H9 (cell line): ENCODE measurements around the gene BIRC3. TPM values are rescaled to one million over a fixed set of nuclear protein-coding genes. Genes with fewer than 3 reads are reported as not detected.
"Not testable (repeated sequence)": the region's sequence is repeated elsewhere in the genome, so short reads cannot be mapped to it uniquely, and the experiment has no call there.

Experiments used
- DNase-seq: peaks from one replicate; pipeline ENCODE4 v3.0.0-alpha.2; 2017
- H2AFZ ChIP-seq: one replicate; pipeline ENCODE4 v1.6.1; 2013; ENCODE audit warnings: mild to moderate bottlenecking, low read length, control low read depth, moderate library complexity
- H2AK5ac ChIP-seq: 2 replicates; pipeline ENCODE4 v1.6.1; 2013; ENCODE audit warnings: low read length, control low read depth, mixed read lengths; ENCODE audit not compliant: insufficient read length
- H2BK120ac ChIP-seq: one replicate; pipeline ENCODE4 v1.6.1; 2013; ENCODE audit warnings: low read depth, mild to moderate bottlenecking, low read length, control low read depth, inconsistent platforms; ENCODE audit not compliant: poor library complexity, severe bottlenecking
- H2BK12ac ChIP-seq: 2 replicates; pipeline ENCODE4 v1.6.1; 2013; ENCODE audit warnings: low read length, control low read depth, mixed read lengths, low read depth; ENCODE audit not compliant: insufficient read length
- H2BK15ac ChIP-seq: 2 replicates; pipeline ENCODE4 v1.6.1; 2013; ENCODE audit warnings: low read depth, low read length, control low read depth
- H2BK20ac ChIP-seq: one replicate; pipeline ENCODE4 v1.6.1; 2013; ENCODE audit warnings: low read depth, mild to moderate bottlenecking, low read length, control low read depth, inconsistent platforms; ENCODE audit not compliant: poor library complexity, severe bottlenecking
- H2BK5ac ChIP-seq: 2 replicates; pipeline ENCODE4 v1.6.1; 2013; ENCODE audit warnings: low read length, control low read depth, mixed read lengths; ENCODE audit not compliant: insufficient read length
- H3K14ac ChIP-seq: 2 replicates; pipeline ENCODE4 v1.6.1; 2013; ENCODE audit warnings: low read length, control low read depth; ENCODE audit not compliant: insufficient read depth
- H3K18ac ChIP-seq: 2 replicates; pipeline ENCODE4 v1.6.1; 2013; ENCODE audit warnings: low read depth, mild to moderate bottlenecking, mixed read lengths, low read length, control low read depth; ENCODE audit not compliant: insufficient read length
- H3K23ac ChIP-seq: 2 replicates; pipeline ENCODE4 v1.6.1; 2013; ENCODE audit warnings: low read length, control low read depth, mixed read lengths, low read depth; ENCODE audit not compliant: insufficient read length
- H3K23me2 ChIP-seq: 2 replicates; pipeline ENCODE4 v1.6.1; 2013; ENCODE audit warnings: low read depth, mild to moderate bottlenecking, mixed read lengths, low read length, control low read depth; ENCODE audit not compliant: insufficient read length, poor library complexity, severe bottlenecking
- H3K27ac ChIP-seq: 2 replicates; pipeline ENCODE4 v1.5.1; 2013; ENCODE audit warnings: low read length, control low read depth, mixed read lengths, low read depth; ENCODE audit not compliant: insufficient read length
- H3K27me3 ChIP-seq: 2 replicates; pipeline ENCODE4 v1.6.1; 2013; ENCODE audit warnings: low read length, control low read depth, inconsistent platforms; ENCODE audit not compliant: insufficient read depth
- H3K4ac ChIP-seq: 2 replicates; pipeline ENCODE4 v1.6.1; 2013; ENCODE audit warnings: low read depth, mild to moderate bottlenecking, control low read depth, inconsistent platforms, low read length, moderate library complexity
- H3K4me1 ChIP-seq: 2 replicates; pipeline ENCODE4 v1.6.1; 2013; ENCODE audit warnings: low read length, control low read depth, inconsistent platforms; ENCODE audit not compliant: insufficient read depth
- H3K4me2 ChIP-seq: 2 replicates; pipeline ENCODE4 v1.6.1; 2013; ENCODE audit warnings: low read length, control low read depth, mixed read lengths; ENCODE audit not compliant: insufficient read length, insufficient read depth
- H3K56ac ChIP-seq: 2 replicates; pipeline ENCODE4 v1.6.1; 2013; ENCODE audit warnings: low read depth, mild to moderate bottlenecking, mixed read lengths, low read length, control low read depth; ENCODE audit not compliant: insufficient read length
- H3K79me1 ChIP-seq: 2 replicates; pipeline ENCODE4 v1.6.1; 2013; ENCODE audit warnings: low read depth, mild to moderate bottlenecking, moderate library complexity, low read length, control low read depth, inconsistent platforms; ENCODE audit not compliant: insufficient read depth, poor library complexity, severe bottlenecking
- H3K79me2 ChIP-seq: 2 replicates; pipeline ENCODE4 v1.6.1; 2013; ENCODE audit warnings: low read length, control low read depth, inconsistent platforms; ENCODE audit not compliant: insufficient read depth
- H3K9ac ChIP-seq: 2 replicates; pipeline ENCODE4 v1.6.1; 2013; ENCODE audit warnings: low read length, control low read depth, mixed read lengths; ENCODE audit not compliant: insufficient read length; ENCODE audit errors: extremely low read depth
- H3K9me3 ChIP-seq: one replicate; pipeline ENCODE4 v1.6.1; 2013; ENCODE audit warnings: low read depth, low read length, inconsistent platforms; ENCODE audit not compliant: control insufficient read depth
- H3T11ph ChIP-seq: one replicate; pipeline ENCODE4 v1.6.1; 2013; ENCODE audit warnings: mild to moderate bottlenecking, low read length, control low read depth, inconsistent platforms
- H4K20me1 ChIP-seq: one replicate; pipeline ENCODE4 v1.6.1; 2013; ENCODE audit not compliant: control insufficient read depth, insufficient read length, insufficient read depth
- H4K5ac ChIP-seq: 2 replicates; pipeline ENCODE4 v1.6.1; 2013; ENCODE audit warnings: low read depth, mild to moderate bottlenecking, mixed read lengths, low read length, control low read depth; ENCODE audit not compliant: insufficient read length
- H4K8ac ChIP-seq: replicated peaks from 2 replicates; pipeline ENCODE4 v1.6.1; 2013; ENCODE audit warnings: low read length, control low read depth, mixed read lengths, low read depth; ENCODE audit not compliant: insufficient read length
- H4K91ac ChIP-seq: 2 replicates; pipeline ENCODE4 v1.6.1; 2013; ENCODE audit warnings: low read depth, mild to moderate bottlenecking, moderate library complexity, mixed read lengths, low read length, control low read depth; ENCODE audit not compliant: insufficient read length
- H3K27ac Mint-ChIP-seq, 3 experiments: 2 replicates in 2 of 3; 3 replicates in 1 of 3; pipeline ENCODE4 v1.8.0; 2020 to 2021; ENCODE audit warnings: mixed read lengths in 3 of 3, mild to moderate bottlenecking in 1 of 3, moderate library complexity in 1 of 3
- H3K27me3 Mint-ChIP-seq: 2 replicates; pipeline ENCODE4 v1.8.0; 2021; ENCODE audit warnings: low read depth, mild to moderate bottlenecking, moderate library complexity, mixed read lengths
- H3K36me3 Mint-ChIP-seq, 3 experiments: 2 replicates in 2 of 3; 3 replicates in 1 of 3; pipeline ENCODE4 v1.8.0; 2020 to 2021; ENCODE audit warnings: low read depth in 3 of 3, mixed read lengths in 3 of 3; ENCODE audit not compliant: insufficient read depth in 1 of 3
- H3K4me1 Mint-ChIP-seq, 2 experiments: 2 replicates each; pipeline ENCODE4 v1.8.0; 2020; ENCODE audit warnings: mixed read lengths in 2 of 2
- H3K4me3 Mint-ChIP-seq, 2 experiments: 2 replicates in 1 of 2; 3 replicates in 1 of 2; pipeline ENCODE4 v1.8.0; 2020 to 2021; ENCODE audit warnings: mild to moderate bottlenecking in 2 of 2, mixed read lengths in 2 of 2, moderate library complexity in 1 of 2
- H3K9me3 Mint-ChIP-seq, 2 experiments: 2 replicates in 1 of 2; 3 replicates in 1 of 2; pipeline ENCODE4 v1.8.0; 2020; ENCODE audit warnings: mild to moderate bottlenecking in 2 of 2, mixed read lengths in 2 of 2, moderate library complexity in 1 of 2
- WGBS: extraction: QIAGEN DNeasy Blood & Tissue Kit; methylation state at CpG from one replicate; pipeline ENCODE4 v1.1.7; 2013; ENCODE audit warnings: missing lambda C conversion rate, low lambda C conversion rate, mixed read lengths; ENCODE audit not compliant: insufficient read length; ENCODE audit errors: extremely low coverage; 5-methylcytosine and 5-hydroxymethylcytosine counted together
- total RNA-seq: library from RNA; stranded (reverse); gene quantifications from 2 replicates; pipeline ENCODE4 v1.2.1, GENCODE V29; 2021

BIRC3 gene
- total RNA-seq, 1 experiment from 2014 or later, result 0.04 TPM

DNA sequence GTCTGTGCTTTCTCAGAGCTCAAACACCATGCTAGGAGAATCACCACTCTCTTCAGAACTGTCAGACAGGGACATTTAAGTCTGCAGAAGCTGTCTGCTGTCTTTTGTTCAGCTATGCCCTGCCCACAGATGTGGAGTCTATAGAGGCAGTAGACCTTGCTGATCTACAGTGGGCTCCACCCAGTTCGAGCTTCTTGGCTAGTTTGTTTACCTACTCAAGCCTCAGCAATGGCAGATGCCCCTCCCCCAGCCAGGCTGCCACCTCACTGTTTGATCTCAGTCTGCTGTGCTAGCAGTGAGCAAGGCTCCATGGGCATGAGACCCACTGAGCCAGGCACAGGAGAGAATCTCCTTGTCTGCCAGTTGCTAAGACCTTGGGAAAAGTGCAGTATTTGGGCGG, 16.4 kb upstream of the BIRC3 start:
- not testable (repeated sequence) for H3K4me1 Mint-ChIP-seq, H3T11ph ChIP-seq, H3K4me3 Mint-ChIP-seq, H3K4me2 ChIP-seq, H3K27me3 Mint-ChIP-seq, H2BK12ac ChIP-seq, H3K23ac ChIP-seq, H3K79me2 ChIP-seq, H4K8ac ChIP-seq, H4K5ac ChIP-seq, H3K4ac ChIP-seq, H3K27ac ChIP-seq, H3K27me3 ChIP-seq, H2BK5ac ChIP-seq, H2AK5ac ChIP-seq, H3K79me1 ChIP-seq, H3K4me1 ChIP-seq, H2BK120ac ChIP-seq, H4K20me1 ChIP-seq, H2BK15ac ChIP-seq, H3K27ac Mint-ChIP-seq, H3K14ac ChIP-seq, H4K91ac ChIP-seq, H3K56ac ChIP-seq, H2AFZ ChIP-seq, H3K23me2 ChIP-seq, DNase-seq, H3K18ac ChIP-seq, H3K9ac ChIP-seq, H2BK20ac ChIP-seq
- Mint-ChIP-seq H3K36me3 (peaks cover 9 to 17% (median 10%) of the 10 kb centered on the region in 3 experiments), H3K9me3 (peaks cover 20 to 32% of the 10 kb centered on the region in 2 experiments)
- no CpG with 5 or more reads among the region's 2 CpGs for WGBS
- peaks cover 11% of the 10 kb centered on the region for H3K9me3 ChIP-seq
